HG02973 (cell line): ENCODE measurements around the gene LRRC27.
A peak's percentile ranks its signal among the peaks of the same experiment; 100 is the strongest.
"Not testable (repeated sequence)": the region's sequence is repeated elsewhere in the genome, so short reads cannot be mapped to it uniquely, and the experiment has no call there.

Experiments
- ATAC-seq: cut with Tn5 transposase; IDR thresholded peaks from one replicate; pipeline ENCODE4 v1.9.1; 2021; ENCODE audit warnings: moderate library complexity; ENCODE audit not compliant: unreplicated experiment

Gene LRRC27

GRCh38 chr10:132331601-132332432, at the start of gene LRRC27:
Gene LRRC27, plus strand, starts transcription at chr10:132332193. Its CDS starts 1,332 bp downstream, at chr10:132333525.
- ATAC-seq: peak; percentile 75

- ATAC-seq: no peak
Measured at GRCh38 chr10:132282667-132283603, 49.1 kb upstream of the LRRC27 start.

- no peak for ATAC-seq
Measured at GRCh38 chr10:132283604-132284382, 48.2 kb upstream of the LRRC27 start.

- no peak for ATAC-seq
Measured at GRCh38 chr10:132289439-132289838, 42.6 kb upstream of the LRRC27 start.

GRCh38 chr10:132290631-132291030, 41.4 kb upstream of the LRRC27 start:
- no peak for ATAC-seq

- ATAC-seq: no peak
Measured at GRCh38 chr10:132291826-132292225, 40.2 kb upstream of the LRRC27 start.

GRCh38 chr10:132292287-132293200, 39.4 kb upstream of the LRRC27 start:
- no peak for ATAC-seq

GRCh38 chr10:132293201-132293812, 38.7 kb upstream of the LRRC27 start:
- no peak for ATAC-seq

- no peak for ATAC-seq
Measured at GRCh38 chr10:132293813-132294520, 38.0 kb upstream of the LRRC27 start.

GRCh38 chr10:132294561-132295318, 37.3 kb upstream of the LRRC27 start:
- no peak for ATAC-seq

- not testable (repeated sequence) for ATAC-seq
Measured at GRCh38 chr10:132295481-132295880, 36.5 kb upstream of the LRRC27 start.

GRCh38 chr10:132296666-132297443, 35.1 kb upstream of the LRRC27 start:
- ATAC-seq: no peak

GRCh38 chr10:132297526-132297925, 34.5 kb upstream of the LRRC27 start:
- no peak for ATAC-seq

- no peak for ATAC-seq
Measured at GRCh38 chr10:132298038-132298881, 33.7 kb upstream of the LRRC27 start.

GRCh38 chr10:132299371-132300336, 32.3 kb upstream of the LRRC27 start:
- ATAC-seq: no peak
